ENCODE results near the gene RNF126. TPM values are rescaled to one million over a fixed set of nuclear protein-coding genes. Genes with fewer than 3 reads are reported as not detected.

RNF126 gene
- total RNA-seq, 1 experiment from 2014 or later: 119 TPM

DNA sequence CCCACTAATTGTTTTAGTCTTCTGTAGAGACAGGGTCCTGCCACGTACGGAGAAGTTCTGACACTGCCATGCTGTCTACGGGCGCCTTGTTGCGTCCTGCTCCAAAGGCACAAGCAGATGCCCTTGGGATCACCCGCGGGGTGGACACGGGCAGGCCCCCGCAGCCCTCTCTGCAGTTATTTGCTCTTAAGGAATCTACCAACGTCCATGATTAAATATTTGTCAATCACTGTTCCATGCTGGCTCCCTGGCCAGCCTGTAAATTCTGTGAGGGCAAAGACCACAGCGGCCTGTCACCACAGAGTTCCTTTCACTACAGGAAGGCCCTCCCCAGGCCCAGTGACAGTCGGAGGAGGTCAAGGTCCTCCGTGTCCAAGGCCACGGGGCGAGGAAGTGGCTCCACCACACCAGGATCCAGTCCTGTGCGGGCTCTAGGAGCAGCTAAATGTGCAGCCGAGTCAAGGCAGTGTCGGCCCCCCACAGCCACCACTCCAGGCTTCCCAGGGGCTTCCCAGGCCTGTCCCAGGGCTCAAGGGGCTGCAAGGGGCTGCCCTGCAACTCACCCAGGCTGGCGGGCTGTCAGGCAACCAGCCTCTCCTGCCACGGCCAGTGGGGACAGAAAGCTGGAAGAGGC, 2.1 kb downstream of the RNF126 start:
- no peak for DNase-seq
- Histone ChIP-seq H3K36me3 (replicated peaks; ENCODE audit: control insufficient read depth, insufficient read depth, low read length) (no peaks in the 10 kb centered on the region), H3K4me3 (ENCODE audit: insufficient read depth, low read depth, low read length) (no peak overlapping the region), H3K27me3 (ENCODE audit: control insufficient read depth, insufficient read depth, low read length) (no peaks in the 10 kb centered on the region)

DNA sequence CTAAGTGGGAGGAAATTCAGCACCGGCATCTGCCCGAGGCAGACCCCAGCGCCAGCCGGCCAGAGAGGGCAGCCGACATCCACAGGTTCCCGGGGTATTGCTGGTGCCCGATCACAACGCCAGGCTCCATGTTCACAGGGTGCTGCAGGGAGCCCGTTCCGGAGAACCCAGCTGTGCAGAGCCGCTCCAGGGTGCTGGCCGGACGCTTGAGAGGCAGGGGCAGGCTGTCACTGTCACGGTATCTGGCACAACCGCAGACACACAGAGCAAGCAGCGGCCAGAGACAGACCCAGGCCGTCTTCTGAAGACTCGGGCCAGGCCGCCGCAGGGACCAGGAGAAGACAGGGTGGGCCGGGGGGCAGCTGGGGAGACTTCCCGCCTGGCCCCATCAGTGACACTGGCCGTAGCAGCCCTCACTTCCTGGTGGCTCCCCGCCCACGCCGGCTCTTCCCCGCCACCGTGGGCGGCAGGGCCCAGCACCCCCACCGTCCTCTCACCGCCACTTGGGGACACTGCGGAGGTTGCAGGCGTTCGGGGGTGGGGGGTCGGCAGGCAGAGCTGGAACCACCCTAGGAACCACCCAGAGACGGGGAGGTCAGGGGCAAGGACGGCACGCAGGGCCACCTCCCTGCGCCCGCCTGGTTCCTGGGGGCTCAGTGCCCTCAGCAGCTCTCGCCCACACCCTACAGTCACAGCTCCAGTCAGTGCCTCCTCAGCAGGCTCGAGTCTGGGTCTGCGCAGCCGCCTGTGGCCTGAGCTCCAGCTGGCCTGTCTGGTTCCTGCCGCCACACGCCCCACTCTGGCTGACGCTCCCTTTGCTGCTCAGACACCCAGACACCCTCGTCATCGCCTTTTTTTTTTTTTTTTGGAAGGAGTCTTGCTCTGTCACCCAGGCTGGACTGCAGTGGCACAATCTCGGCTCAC, 3.8 kb downstream of the RNF126 start:
- Histone ChIP-seq H3K36me3 (replicated peaks; ENCODE audit: control insufficient read depth, insufficient read depth, low read length) (peaks cover 2% of the 10 kb centered on the region), H3K27me3 (ENCODE audit: control insufficient read depth, insufficient read depth, low read length) (no peaks in the 10 kb centered on the region), H3K4me3 (ENCODE audit: insufficient read depth, low read depth, low read length) (no peak overlapping the region)
- no peak for DNase-seq

DNA sequence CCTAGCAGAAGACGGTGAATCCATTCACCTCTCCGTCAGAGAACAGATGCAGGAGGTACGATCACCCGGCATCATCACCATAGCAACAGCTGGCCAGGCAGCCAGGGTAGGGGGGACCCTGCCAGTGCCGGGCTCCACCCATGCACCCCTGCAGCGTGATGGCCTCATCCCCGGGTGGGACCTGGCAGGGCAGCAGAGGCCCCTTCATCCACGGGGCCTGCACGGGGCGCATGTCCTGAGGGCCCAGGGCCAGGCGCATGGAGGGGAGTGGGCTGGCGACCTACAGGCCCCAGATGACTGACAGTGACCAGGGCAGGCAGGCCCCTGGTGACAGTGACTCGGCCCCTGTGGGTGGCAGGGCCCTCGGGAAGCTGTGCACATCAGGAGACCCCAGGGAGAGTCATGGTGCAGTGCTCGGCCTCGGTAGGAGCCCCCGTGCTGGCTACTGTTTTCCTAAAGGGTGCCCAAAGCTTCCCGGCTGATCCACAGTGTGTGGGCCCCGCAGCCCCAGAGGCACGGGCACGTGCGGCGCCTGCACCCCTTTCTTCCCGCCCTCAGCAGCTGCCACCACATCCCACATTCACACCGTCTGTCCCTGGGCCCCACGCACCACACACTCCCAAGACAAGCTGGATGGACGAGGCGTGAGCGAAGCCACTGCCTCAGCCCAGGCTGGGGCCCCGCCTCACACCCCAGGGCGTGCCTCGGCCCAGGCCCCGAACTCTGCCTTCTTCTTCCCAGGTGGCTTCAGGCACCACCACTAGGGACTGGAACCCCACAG, 4.8 kb downstream of the RNF126 start:
- no peak for DNase-seq
- Histone ChIP-seq H3K36me3 (replicated peaks; ENCODE audit: control insufficient read depth, insufficient read depth, low read length) (peaks cover 3% of the 10 kb centered on the region), H3K4me3 (ENCODE audit: insufficient read depth, low read depth, low read length) (no peak overlapping the region), H3K27me3 (ENCODE audit: control insufficient read depth, insufficient read depth, low read length) (no peaks in the 10 kb centered on the region)

DNA sequence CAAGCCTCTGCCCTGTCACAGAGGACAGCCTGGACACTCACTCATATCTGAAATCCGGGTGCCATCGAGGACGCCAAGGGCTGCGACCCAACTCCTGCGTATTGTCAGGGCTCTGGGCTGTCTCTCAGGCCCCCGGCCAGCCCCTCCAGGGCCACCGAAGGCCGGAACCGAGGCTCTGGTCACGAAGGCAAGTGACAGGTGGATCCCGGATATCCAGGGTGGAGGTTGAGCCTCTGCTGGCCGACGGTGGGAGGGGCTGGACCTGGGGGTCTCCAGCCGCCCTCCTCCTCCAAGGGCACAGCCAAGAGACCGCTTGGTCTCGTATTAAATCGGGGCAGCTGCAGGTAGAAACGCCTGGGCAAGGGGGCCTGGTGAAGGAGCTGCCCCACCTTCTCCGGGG, 5.4 kb downstream of the RNF126 start:
- no peak overlapping the region for H3K4me3 ChIP-seq (ENCODE audit: insufficient read depth, low read depth, low read length)
- H3K36me3 ChIP-seq (replicated peaks; ENCODE audit: control insufficient read depth, insufficient read depth, low read length): peaks cover 3% of the 10 kb centered on the region
- no peaks in the 10 kb centered on the region for H3K27me3 ChIP-seq (ENCODE audit: control insufficient read depth, insufficient read depth, low read length)
- no peak for DNase-seq

DNA sequence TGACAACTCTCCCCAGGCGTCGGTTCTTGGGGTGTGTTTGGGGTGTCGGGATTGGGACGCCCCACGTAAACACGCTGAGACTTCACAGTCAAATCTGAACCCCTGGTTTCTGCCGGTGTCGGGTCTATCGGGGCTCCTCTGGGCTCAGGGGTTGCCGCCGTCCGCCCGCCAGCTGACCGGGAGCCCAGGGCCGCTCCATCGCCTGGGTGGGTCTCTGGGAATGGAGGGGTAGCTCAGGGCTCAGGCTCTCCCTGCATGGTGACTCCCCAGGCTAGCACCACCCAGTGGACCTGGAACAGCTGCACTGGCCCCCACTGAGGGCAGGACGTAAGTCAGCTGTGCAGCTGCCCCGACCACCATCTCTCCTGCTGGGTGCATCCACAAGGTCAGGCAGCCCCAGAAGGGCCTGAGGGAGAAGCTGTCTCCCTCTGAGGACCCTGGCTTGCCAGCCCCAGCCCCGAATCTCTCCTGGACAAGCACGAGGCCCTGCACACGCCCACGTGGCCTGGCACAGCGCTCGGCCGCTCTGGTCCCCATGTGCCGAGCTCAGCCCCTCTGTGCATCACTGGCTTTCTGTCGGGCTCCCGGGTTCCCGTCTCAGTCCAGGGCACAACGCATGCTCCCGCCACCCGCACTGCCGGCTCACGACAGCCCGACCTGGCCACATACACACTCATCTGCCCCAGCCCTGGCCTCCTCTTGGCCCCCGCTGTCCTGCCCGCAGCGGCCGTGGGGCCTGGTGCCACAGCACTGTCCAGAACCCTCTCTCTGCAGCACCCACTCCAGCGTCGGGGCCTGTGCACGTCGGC, 6.1 kb downstream of the RNF126 start:
- H3K4me3 ChIP-seq (ENCODE audit: insufficient read depth, low read depth, low read length): no peak overlapping the region
- no peaks in the 10 kb centered on the region for H3K27me3 ChIP-seq (ENCODE audit: control insufficient read depth, insufficient read depth, low read length)
- H3K36me3 ChIP-seq (replicated peaks; ENCODE audit: control insufficient read depth, insufficient read depth, low read length): peaks cover 3% of the 10 kb centered on the region
- DNase-seq: no peak

DNA sequence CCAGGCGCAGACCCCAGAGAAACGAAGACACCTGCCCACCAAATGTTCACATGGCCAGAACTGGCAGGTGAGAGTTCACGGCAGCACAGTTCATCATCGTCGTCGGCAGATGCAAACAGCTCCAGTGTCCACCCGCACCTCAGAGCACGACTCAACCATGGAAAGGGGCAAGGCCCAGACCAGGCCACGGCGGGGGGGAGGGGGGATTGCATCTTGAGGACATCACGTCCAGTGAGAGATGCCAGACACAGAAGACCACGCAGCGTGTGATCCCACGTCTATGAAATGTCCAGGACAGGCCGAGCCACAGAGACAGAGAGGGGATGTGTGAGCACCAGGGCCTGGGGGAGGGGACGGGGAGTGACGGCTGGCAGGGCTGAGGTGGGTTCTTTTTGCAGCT, 7.3 kb downstream of the RNF126 start:
- DNase-seq: no peak
- no peaks in the 10 kb centered on the region for H3K27me3 ChIP-seq (ENCODE audit: control insufficient read depth, insufficient read depth, low read length)
- no peak overlapping the region for H3K4me3 ChIP-seq (ENCODE audit: insufficient read depth, low read depth, low read length)
- H3K36me3 ChIP-seq (replicated peaks; ENCODE audit: control insufficient read depth, insufficient read depth, low read length): peaks cover 3% of the 10 kb centered on the region

DNA sequence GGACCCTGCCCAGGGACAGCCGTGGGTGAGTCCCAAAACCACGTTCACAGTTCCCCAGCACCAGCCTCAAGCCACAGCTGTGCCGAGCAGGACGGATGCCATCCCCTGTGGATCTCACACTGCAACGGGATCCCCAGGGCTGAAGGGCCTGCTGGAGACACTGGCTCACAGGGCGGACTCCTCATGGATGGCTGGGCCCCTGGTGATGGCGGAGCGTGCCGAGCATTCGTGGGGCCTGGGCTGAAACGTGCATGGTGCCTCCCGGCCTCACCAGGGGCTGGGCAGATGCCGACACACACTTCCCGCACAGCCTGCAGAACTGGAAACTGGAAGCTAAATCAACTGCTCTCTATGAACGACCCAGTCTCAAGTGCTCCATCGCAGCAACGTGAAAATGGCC, 9.6 kb downstream of the RNF126 start:
- no peaks in the 10 kb centered on the region for H3K27me3 ChIP-seq (ENCODE audit: control insufficient read depth, insufficient read depth, low read length)
- no peak for DNase-seq
- peaks cover 5% of the 10 kb centered on the region for H3K36me3 ChIP-seq (replicated peaks; ENCODE audit: control insufficient read depth, insufficient read depth, low read length)
- H3K4me3 ChIP-seq (ENCODE audit: insufficient read depth, low read depth, low read length): no peak overlapping the region

DNA sequence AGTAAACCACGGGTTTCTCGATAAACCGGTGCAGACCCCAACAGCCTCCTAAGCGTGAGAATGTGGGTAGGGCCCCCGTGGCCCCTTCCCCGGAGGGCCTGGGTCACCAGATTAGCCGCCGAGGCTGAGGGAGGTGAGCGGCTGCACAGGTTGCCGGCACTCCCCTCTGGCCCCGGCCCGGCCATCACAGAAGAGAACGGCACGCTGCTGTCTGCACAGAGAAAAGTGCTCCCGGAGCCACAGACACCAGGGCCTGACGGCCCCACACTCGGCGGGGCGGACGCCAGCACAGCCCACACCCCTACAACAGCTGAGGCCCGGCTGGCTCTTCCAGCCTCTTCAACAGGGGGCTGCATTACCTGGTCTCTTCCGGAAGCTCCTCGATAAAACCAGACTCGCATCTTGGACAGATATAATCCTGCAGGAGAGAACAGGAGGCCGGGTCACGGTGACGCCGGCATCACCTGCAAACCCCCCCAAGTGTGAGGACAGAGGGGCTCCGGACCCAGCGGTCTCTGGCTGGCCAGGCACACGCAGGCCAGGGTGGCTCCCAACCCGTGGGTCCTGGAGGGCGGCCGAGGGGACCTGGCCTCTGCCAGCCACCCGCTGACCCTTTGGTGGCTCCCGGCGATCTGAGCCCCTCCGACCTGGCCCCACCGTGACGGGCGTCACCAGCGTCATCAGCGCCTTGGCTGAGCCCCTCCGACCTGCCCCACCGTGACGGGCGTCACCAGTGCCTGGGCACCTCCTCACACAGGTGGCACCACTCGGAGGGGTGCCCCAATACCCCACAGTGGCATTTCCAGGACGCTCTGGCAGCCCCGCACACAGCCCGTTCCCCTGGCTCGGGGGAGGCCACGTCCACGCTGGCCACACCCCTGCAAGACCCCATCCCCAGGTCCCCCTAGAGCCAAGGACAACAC, 10.3 kb downstream of the RNF126 start:
- no peak overlapping the region for H3K4me3 ChIP-seq (ENCODE audit: insufficient read depth, low read depth, low read length)

DNA sequence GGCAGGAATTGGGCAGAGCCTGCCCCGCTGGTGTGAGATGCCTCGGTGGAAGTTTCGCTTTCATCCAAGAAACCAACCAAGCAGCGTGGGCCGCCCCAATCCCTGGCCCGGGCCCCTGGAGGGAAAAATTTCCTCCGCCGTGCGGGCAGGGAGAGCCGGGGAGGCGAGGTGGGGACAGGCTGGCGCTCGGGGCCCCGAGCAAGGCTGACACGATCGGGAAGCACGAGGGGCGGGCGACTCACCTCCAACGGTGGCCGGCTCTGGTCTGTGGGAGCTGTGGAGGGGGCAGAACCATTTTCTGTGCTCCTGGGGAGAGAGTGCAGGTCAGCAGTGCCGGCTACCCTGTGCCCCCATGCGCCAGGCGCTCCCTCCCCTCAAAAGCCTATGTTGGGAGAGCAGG, 11.0 kb downstream of the RNF126 start:
- no peaks in the 10 kb centered on the region for H3K27me3 ChIP-seq (ENCODE audit: control insufficient read depth, insufficient read depth, low read length)
- H3K36me3 ChIP-seq (replicated peaks; ENCODE audit: control insufficient read depth, insufficient read depth, low read length): peaks cover 6% of the 10 kb centered on the region
- no peak for DNase-seq
- H3K4me3 ChIP-seq (ENCODE audit: insufficient read depth, low read depth, low read length): no peak overlapping the region

More for the DNA sequence above, 10.3 kb downstream of the RNF126 start:
- H3K27me3 ChIP-seq (ENCODE audit: control insufficient read depth, insufficient read depth, low read length): no peaks in the 10 kb centered on the region
- peaks cover 6% of the 10 kb centered on the region for H3K36me3 ChIP-seq (replicated peaks; ENCODE audit: control insufficient read depth, insufficient read depth, low read length)
- DNase-seq: no peak

DNA sequence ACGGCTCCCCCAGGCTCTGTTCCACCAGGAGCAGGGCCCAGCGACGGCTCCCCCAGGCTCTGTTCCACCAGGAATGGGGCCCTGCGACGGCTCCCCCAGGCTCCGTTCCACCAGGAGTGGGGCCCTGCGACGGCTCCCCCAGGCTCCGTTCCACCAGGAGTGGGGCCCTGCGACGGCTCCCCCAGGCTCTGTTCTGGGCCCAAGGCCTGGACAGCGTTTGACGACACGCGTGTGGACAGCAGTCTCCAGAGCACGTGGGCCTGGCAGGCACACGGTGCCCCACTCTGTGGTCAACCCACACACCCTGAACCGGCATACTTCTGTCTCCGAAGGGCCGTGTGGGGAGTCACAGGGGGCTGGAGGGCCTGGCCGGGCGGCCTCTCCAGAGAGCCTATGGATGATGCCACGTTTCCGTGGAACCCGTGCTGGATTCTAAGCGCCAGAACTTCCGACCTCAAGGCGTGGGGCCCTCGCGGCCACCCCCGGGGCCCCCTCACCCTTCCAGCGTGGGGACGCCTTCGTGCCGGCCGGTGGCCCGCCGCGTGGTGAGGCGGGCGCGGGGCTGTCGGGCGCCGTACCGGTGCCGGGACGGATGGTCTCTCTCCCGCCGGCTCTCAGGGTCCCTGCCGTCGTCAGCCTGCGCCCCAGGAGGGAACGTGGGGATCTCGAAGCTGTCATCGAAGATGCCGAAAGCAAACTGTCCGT, 11.7 kb downstream of the RNF126 start:
- no peaks in the 10 kb centered on the region for H3K27me3 ChIP-seq (ENCODE audit: control insufficient read depth, insufficient read depth, low read length)

DNA sequence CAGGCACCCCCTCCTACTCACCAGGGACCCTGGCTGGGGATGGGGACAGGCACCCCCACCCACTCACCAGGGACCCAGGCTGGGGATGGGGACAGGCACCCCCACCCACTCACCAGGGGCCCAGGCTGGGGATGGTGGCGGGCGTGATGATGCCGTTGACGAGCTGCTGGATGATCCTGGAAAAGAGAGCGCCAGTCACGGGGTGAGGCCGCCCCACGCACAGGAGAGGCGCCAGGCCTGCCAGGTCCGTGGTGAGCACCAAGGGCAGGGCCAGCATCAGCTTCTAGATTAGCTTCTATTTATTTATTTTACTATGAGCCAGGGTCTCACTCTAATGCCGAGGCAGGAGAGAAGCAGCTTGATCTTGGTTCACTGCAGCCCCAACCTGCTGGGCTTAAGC, 12.9 kb downstream of the RNF126 start:
- Histone ChIP-seq H3K4me3 (ENCODE audit: insufficient read depth, low read depth, low read length) (no peak overlapping the region), H3K36me3 (replicated peaks; ENCODE audit: control insufficient read depth, insufficient read depth, low read length) (peaks cover 4% of the 10 kb centered on the region), H3K27me3 (ENCODE audit: control insufficient read depth, insufficient read depth, low read length) (no peaks in the 10 kb centered on the region)
- no peak for DNase-seq

More for the DNA sequence above, 11.7 kb downstream of the RNF126 start:
- Histone ChIP-seq H3K36me3 (replicated peaks; ENCODE audit: control insufficient read depth, insufficient read depth, low read length) (peaks cover 6% of the 10 kb centered on the region), H3K4me3 (ENCODE audit: insufficient read depth, low read depth, low read length) (no peak overlapping the region)
- no peak for DNase-seq

DNA sequence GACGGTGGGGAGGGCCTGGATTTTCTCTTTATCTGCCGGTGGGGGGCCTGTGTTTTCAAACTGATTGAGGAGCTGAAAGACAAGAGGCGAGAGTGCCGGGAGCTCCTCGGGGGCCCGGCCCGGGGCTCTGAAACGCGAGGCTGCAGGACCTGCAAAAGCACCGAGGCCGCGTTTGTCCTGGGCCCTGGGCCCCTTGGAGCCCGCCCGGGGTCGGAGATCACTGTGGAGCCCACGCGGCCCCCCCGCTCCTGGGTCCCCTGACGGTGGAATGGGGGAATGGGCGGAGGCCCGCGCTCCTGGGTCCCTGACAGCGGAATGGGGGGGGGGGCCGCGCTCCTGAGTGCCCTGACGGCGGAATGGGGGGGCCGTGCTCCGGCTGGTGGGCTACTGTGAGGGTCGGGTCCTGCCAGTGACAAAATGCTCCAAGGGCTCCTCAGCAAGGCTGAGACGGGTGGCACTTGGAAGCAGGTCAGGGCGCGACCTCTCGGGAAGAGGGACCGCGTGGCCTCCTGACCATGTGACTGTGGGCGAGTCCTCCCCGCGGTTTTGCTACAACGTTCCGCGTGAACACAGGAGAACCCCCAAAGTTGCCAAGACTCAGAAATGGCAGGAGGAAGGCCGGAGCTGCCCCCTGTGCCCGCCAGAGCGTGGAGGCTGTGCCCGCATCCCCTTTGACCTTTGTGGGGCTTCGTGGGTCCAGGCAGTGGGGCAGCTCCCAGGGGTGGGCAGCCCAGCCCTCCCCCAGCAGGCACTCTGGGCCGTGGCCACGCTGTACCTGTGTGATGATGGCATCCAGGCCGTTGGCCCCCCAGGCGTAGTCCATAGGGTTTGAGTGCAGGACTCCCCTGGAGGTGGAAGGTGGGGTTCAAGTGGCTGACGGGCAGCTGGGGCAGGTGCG, 13.9 kb downstream of the RNF126 start:
- DNase-seq: no peak
- no peak overlapping the region for H3K4me3 ChIP-seq (ENCODE audit: insufficient read depth, low read depth, low read length)
- no peaks in the 10 kb centered on the region for H3K27me3 ChIP-seq (ENCODE audit: control insufficient read depth, insufficient read depth, low read length)
- peaks cover 4% of the 10 kb centered on the region for H3K36me3 ChIP-seq (replicated peaks; ENCODE audit: control insufficient read depth, insufficient read depth, low read length)
